NOMO-1 (cell line): ENCODE measurements around the gene SMIM29.

Experiments
- DNase-seq, 2 experiments: peaks; one replicate each; lab custom pipeline; 2025; ENCODE audit not compliant: unreplicated experiment in 2 of 2; lab: John Stamatoyannopoulos, UW

Gene SMIM29

GRCh38 chr6:34200340-34200971 lies 48.4 kb downstream of the SMIM29 start:
- DNase-seq, result no peak

- DNase-seq, result no peak
These were observed 52.0 kb downstream of the SMIM29 start for GRCh38 chr6:34196833-34197195.
